Measurements from ENCODE around the gene LIPT1. TPM values are rescaled to one million over a fixed set of nuclear protein-coding genes. Genes with fewer than 3 reads are reported as not detected.

The LIPT1 gene
- total RNA-seq = 7.4 and 9.8 TPM in 2 replicates

DNA sequence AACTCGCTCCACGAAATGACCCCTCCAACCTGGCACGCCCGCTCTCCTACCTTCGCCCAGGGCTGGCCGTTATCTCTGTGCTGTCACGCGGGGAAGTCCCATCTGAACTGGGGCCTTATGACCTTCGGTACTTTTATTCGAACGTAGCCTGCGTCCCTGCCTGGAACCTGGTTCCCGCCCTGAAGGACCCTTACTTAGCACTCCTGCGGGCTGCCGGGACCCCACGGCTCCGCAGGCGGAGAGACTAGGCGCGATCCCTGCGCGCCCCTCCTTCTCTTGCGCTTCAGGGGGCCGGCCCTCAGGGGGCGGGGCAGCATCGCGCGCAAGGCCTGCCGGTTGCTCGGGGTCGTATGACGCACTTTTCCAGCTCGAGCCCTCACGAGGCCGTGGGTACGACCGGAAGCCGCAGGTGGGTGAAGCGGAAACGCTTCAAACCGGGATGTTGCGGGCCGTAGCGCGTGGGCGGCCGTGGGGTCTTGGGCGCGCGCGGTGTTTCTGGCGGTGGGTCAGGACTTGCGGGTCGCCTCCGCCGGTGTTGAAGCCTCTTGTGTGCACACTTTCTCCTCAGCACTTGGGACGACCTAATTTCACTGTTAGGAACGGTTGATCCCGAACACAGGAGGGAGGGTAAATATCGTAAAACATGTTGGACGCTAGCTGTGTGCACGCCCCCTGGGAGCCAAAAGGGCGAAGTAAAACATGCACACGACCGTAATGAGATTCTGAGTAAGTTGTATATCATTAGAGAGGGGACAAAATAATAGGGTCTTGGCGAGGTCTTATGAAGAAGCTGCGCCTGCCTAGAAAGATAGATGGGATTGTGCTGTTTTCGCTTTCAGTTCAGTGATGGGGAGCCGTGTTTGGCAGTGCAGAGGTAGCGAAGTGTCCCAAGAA is at the start of gene LIPT1, which contains the start of gene TSGA10:
Gene LIPT1 (plus strand): TSS at position 325 of the 894 bp plus-strand sequence. CDS start 6,991 bp downstream, outside the sequence.
Gene TSGA10 (minus strand): TSS at position 300 of the 894 bp plus-strand sequence. CDS start 45,503 bp downstream, outside the sequence.
- H3K79me2 ChIP-seq (ENCODE audit: insufficient read depth, low read length) = peaks cover 21% of the 10 kb centered on the region
- TF ChIP-seq CTCF (IDR thresholded peaks at IDR 0.05; ENCODE audit: extremely low read depth, low read depth, low read length) = no peak
- H3K36me3 ChIP-seq (ENCODE audit: insufficient read depth, low read length) = no peaks in the 10 kb centered on the region
- H3K4me2 ChIP-seq (ENCODE audit: insufficient read depth, low read length) = peak within 1 kb of the TSS; percentile 98
- no peaks in the 10 kb centered on the region for H4K20me1 ChIP-seq (ENCODE audit: insufficient read depth, low read length)
- H3K27me3 ChIP-seq (ENCODE audit: insufficient read depth, low read length) = no peaks in the 10 kb centered on the region
- peaks cover 15% of the 10 kb centered on the region for H3K4me1 ChIP-seq (ENCODE audit: insufficient read depth, low read length)
- no peaks in the 10 kb centered on the region for H3K9me3 ChIP-seq (ENCODE audit: low read depth, low read length)
- H3K27ac ChIP-seq (ENCODE audit: low read depth, low read length) = peak within 1 kb of the TSS; percentile 86
- H3K4me3 ChIP-seq (ENCODE audit: insufficient read depth, low read length) = peak within 1 kb of the TSS; percentile 81
- peak within 1 kb of the TSS; percentile 99 for H2AFZ ChIP-seq (ENCODE audit: low read length)
- peak; percentile 97 for DNase-seq (ENCODE audit: insufficient read length, low spot score, missing footprints)

DNA sequence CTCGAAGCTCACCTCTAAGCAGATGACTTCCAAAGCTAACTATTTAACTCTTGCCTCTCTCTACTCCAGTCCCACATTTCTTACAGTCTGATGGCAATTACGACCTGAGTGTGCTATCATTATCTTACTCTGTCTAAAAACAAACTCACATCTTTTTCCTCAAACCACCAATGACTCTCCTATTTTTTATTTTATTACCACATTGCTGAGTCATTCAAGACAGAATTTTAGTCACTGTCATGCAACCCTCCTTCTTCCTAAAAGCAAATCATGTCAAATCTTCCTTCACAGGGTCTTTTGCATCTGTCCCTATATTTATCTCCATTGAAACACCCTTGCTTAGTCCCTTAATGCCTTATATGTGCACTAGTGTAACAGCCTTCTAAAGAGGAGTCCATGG is 47.9 kb upstream of the LIPT1 start:
- Histone ChIP-seq H3K27me3 (ENCODE audit: insufficient read depth, low read length) (no peaks in the 10 kb centered on the region), H3K79me2 (ENCODE audit: insufficient read depth, low read length) (no peaks in the 10 kb centered on the region), H3K36me3 (ENCODE audit: insufficient read depth, low read length) (no peaks in the 10 kb centered on the region), H3K27ac (ENCODE audit: low read depth, low read length) (no peak overlapping the region), H3K4me2 (ENCODE audit: insufficient read depth, low read length) (no peak overlapping the region), H3K4me1 (ENCODE audit: insufficient read depth, low read length) (no peaks in the 10 kb centered on the region), H3K4me3 (ENCODE audit: insufficient read depth, low read length) (no peak overlapping the region), H3K9me3 (ENCODE audit: low read depth, low read length) (no peaks in the 10 kb centered on the region), H2AFZ (ENCODE audit: low read length) (no peak overlapping the region), H4K20me1 (ENCODE audit: insufficient read depth, low read length) (no peaks in the 10 kb centered on the region)
- DNase-seq (ENCODE audit: insufficient read length, low spot score, missing footprints) = no peak
- no peak for TF ChIP-seq CTCF (IDR thresholded peaks at IDR 0.05; ENCODE audit: extremely low read depth, low read depth, low read length)

DNA sequence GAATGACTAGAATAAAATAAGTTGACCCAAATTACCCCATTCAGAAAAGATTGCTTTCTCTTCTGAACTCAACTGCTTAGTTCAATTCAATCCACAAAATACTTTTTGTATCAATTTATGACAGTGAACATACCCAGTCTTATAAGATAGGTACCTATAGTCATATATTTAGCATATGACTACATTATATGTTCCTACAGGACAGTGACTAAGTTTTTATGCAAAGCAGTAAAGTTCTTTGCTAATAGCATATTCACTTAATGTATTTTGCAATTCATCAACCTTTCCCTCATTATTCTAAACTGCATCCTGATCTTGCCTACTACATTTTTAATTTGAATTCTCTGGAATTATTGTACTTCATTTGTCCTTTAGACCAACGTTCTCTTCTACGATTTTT is 43.5 kb upstream of the LIPT1 start:
- Histone ChIP-seq H3K27ac (ENCODE audit: low read depth, low read length) (no peak overlapping the region), H3K36me3 (ENCODE audit: insufficient read depth, low read length) (no peaks in the 10 kb centered on the region), H3K4me3 (ENCODE audit: insufficient read depth, low read length) (no peak overlapping the region), H2AFZ (ENCODE audit: low read length) (no peak overlapping the region), H4K20me1 (ENCODE audit: insufficient read depth, low read length) (no peaks in the 10 kb centered on the region), H3K9me3 (ENCODE audit: low read depth, low read length) (no peaks in the 10 kb centered on the region), H3K27me3 (ENCODE audit: insufficient read depth, low read length) (no peaks in the 10 kb centered on the region), H3K79me2 (ENCODE audit: insufficient read depth, low read length) (no peaks in the 10 kb centered on the region), H3K4me2 (ENCODE audit: insufficient read depth, low read length) (no peak overlapping the region), H3K4me1 (ENCODE audit: insufficient read depth, low read length) (no peaks in the 10 kb centered on the region)
- no peak for DNase-seq (ENCODE audit: insufficient read length, low spot score, missing footprints)
- no peak for TF ChIP-seq CTCF (IDR thresholded peaks at IDR 0.05; ENCODE audit: extremely low read depth, low read depth, low read length)

DNA sequence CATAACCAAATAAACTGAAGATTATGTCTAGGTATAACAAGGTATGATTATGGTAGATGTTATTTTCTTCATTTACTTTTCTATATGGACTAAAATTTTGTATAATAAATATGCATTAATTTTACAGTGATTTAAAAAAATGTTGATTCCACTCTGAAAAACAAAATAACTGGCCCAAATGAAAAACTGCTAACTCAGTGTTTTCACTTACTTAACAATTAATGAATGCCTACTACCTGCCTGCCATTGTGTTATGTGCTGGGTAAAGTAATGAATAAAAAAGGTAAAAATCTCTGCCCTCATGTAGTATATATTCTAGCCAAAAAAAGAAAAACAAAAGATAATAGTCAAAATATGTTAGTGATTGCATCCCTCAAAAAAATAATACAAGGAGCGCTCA is 42.8 kb upstream of the LIPT1 start:
- Histone ChIP-seq H4K20me1 (ENCODE audit: insufficient read depth, low read length) (no peaks in the 10 kb centered on the region), H3K4me3 (ENCODE audit: insufficient read depth, low read length) (no peak overlapping the region), H3K27ac (ENCODE audit: low read depth, low read length) (no peak overlapping the region), H3K9me3 (ENCODE audit: low read depth, low read length) (no peaks in the 10 kb centered on the region), H2AFZ (ENCODE audit: low read length) (no peak overlapping the region), H3K4me2 (ENCODE audit: insufficient read depth, low read length) (no peak overlapping the region), H3K27me3 (ENCODE audit: insufficient read depth, low read length) (no peaks in the 10 kb centered on the region), H3K36me3 (ENCODE audit: insufficient read depth, low read length) (no peaks in the 10 kb centered on the region), H3K79me2 (ENCODE audit: insufficient read depth, low read length) (no peaks in the 10 kb centered on the region), H3K4me1 (ENCODE audit: insufficient read depth, low read length) (no peaks in the 10 kb centered on the region)
- no peak for TF ChIP-seq CTCF (IDR thresholded peaks at IDR 0.05; ENCODE audit: extremely low read depth, low read depth, low read length)
- no peak for DNase-seq (ENCODE audit: insufficient read length, low spot score, missing footprints)
